ENCODE measurements around the gene PAWR.
"Not testable (repeated sequence)": the region's sequence is repeated elsewhere in the genome, so short reads cannot be mapped to it uniquely, and the experiment has no call there.

Gene PAWR

DNA sequence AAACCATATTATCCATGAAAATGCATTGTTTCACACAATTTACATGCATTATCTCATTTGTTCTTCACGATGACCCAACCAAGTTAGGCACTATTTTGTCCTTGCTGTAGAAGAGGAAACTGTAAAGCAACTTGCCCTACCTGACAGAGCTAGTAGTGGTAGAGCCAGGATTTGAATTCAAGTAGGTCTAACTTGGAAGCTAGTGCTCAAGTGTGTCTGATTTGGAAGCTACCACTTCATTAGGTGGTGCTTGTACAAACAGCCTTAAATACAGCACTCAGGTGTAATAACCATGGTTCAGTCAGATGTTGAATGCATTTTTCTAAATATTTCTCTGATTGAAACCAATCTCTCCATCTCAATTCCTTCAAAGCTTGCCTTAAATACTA is 123.6 kb downstream of the PAWR start:
- H3K27me3 ChIP-seq = no peaks in the 10 kb centered on the region
- H3K27ac ChIP-seq = no peak overlapping the region
- peaks cover 25 to 56% (median 49%) of the 10 kb centered on the region in 11 experiments for H3K9me3 ChIP-seq (replicated peaks in 1 of 11)
- H3K4me1 ChIP-seq = peaks cover 0 to 12% (median 0%) of the 10 kb centered on the region in 10 experiments; a peak in 4 of 20 replicates
- no peak for TF ChIP-seq Cebpa-rat (IDR thresholded peaks at IDR 0.05)
- H3K9ac ChIP-seq = no peak overlapping the region
- H4K20me1 ChIP-seq = no peaks in the 10 kb centered on the region
- H3K4me2 ChIP-seq = no peak overlapping the region
- H3K36me3 ChIP-seq = peaks cover 0 to 64% (median 38%) of the 10 kb centered on the region in 11 experiments; a peak in 16 of 22 replicates
- no peak overlapping the region for H3K4me3 ChIP-seq

- TF ChIP-seq Cebpa-rat (IDR thresholded peaks at IDR 0.05) = no peak
- Histone ChIP-seq H4K20me1 (no peaks in the 10 kb centered on the region), H3K27ac (no peak overlapping the region), H3K4me1 (peaks cover 0 to 12% (median 0%) of the 10 kb centered on the region in 10 experiments; a peak in 4 of 20 replicates), H3K9ac (no peak overlapping the region), H3K4me3 (no peak overlapping the region), H3K4me2 (peak overlapping the region in 2 of 11 experiments; percentile 6 to 13; a peak in 2 of 22 replicates), H3K9me3 (replicated peaks in 1 of 11) (peaks cover 25 to 57% (median 49%) of the 10 kb centered on the region in 11 experiments), H3K27me3 (no peaks in the 10 kb centered on the region), H3K36me3 (peaks cover 0 to 65% (median 38%) of the 10 kb centered on the region in 11 experiments; a peak in 17 of 22 replicates)
Measured at GRCh38 chr12:79566452-79567174, 124.2 kb downstream of the PAWR start.

DNA sequence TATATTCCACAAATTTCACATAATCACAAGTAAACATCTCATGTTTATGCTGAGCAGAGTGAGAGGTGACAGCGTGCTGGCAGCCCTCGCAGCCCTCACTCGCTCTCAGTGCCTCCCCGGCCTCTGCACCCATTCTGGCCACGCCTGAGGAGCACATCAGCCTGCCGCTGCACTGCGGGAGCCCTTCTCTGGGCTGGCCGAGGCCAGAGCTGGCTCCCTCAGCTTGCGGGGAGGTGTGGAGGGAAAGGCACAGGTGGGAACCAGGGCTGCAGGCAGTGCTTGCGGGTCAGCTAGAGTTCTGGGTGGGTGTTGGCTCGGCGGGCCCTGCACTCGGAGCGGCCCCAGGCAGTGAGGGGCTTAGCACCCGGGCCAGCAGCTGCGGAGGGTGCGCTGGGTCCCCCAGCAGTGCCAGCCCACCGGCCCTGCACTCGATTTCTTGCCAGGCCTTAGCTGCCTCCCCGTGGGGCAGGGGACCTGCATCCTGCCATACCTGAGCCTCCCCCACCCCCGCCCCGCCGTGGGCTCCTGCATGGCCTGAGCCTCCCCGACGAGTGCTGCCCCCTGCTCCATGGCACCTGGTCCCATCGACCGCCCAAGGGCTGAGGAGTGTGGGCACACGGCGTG is 125.9 kb downstream of the PAWR start:
- not testable (repeated sequence) for H3K9ac ChIP-seq, H4K20me1 ChIP-seq
- H3K36me3 ChIP-seq = peaks cover 0 to 54% (median 36%) of the 10 kb centered on the region in 11 experiments; a peak in 17 of 22 replicates

DNA sequence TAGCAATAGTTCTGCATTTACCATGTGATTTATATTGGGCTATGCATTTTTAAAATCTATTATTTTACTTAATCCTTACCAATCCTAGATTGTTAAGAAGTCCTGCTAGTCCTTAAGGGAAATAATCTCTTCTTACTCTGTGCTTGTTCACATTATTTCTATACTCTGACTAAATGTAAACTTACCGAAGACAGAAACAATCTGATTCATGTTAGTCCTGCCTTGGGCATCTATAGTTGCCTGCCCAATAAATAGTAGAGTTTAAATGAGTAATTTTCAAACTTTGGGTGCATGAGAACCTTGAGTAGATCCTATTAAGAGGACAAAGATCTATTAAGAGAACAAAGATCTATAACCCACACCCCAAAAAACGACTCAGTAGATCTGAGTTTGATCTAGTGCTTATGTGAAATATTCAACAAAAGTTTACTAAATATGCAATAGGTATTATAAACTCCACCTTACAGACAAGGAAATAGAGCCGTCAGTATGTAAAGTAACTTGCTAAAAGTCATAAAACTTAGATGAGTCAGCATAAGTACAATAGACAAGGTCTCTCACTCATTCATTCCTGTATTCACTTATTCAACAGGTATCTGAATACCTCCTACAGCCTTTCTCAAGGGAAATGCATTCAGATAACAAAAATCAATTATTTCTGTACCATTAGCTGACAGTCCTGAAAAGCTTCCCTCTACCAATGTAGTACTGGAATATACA is 127.6 kb downstream of the PAWR start:
- no peaks in the 10 kb centered on the region for H4K20me1 ChIP-seq
- H3K36me3 ChIP-seq = peaks cover 0 to 49% (median 30%) of the 10 kb centered on the region in 11 experiments; a peak in 17 of 22 replicates
- no peak overlapping the region for H3K4me3 ChIP-seq
- no peak overlapping the region for H3K27ac ChIP-seq
- peaks cover 0 to 12% (median 0%) of the 10 kb centered on the region in 10 experiments; a peak in 4 of 20 replicates for H3K4me1 ChIP-seq
- TF ChIP-seq Cebpa-rat (IDR thresholded peaks at IDR 0.05) = no peak
- H3K9me3 ChIP-seq (replicated peaks in 1 of 11) = peaks cover 19 to 50% (median 43%) of the 10 kb centered on the region in 11 experiments
- H3K27me3 ChIP-seq = no peaks in the 10 kb centered on the region
- H3K9ac ChIP-seq = no peak overlapping the region
- H3K4me2 ChIP-seq = no peak overlapping the region

More for the DNA sequence above, 125.9 kb downstream of the PAWR start:
- not testable (repeated sequence) for H3K27ac ChIP-seq, H3K4me2 ChIP-seq, H3K4me3 ChIP-seq, H3K27me3 ChIP-seq
- H3K4me1 ChIP-seq = peaks cover 0 to 12% (median 0%) of the 10 kb centered on the region in 10 experiments; a peak in 4 of 20 replicates
- peaks cover 19 to 50% (median 43%) of the 10 kb centered on the region in 11 experiments for H3K9me3 ChIP-seq (replicated peaks in 1 of 11)

DNA sequence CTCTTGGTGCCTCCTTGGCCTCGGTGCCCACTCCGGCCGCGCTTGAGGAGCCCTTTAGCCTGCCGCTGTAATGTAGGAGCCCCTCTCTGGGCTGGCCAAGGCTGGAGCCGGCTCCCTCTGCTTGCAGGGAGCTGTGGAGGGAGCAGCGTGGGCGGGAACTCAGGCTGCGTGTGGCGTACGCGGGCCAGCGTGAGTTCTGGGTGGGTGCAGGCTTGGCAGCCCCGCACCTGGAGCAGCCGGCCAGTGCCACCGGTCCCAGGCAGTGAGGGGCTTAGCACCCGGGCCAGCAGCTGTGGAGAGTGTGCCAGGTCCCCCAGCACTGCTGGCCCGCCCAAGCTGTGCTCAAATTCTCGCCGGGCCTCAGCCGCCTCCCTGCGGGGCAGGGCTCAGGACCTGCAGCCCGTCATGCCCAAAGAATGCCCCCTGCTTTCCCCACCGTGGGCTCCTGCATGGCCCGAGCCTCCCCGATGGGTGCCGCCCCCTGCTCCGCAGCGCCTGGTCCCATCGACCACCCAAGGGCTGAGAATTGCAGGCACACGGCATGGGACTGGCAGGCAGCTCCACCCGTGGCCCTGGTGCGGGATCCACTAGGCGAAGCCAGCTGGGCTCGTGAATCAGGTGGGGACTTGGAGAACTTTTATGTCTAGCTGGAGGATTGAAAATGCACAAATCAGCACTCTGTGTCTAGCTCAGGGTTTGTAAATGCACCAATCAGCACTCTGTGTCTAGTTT is 129.2 kb downstream of the PAWR start:
- Histone ChIP-seq H4K20me1 (no peaks in the 10 kb centered on the region), H3K4me2 (no peak overlapping the region), H3K9ac (no peak overlapping the region), H3K4me1 (peaks cover 0 to 10% (median 0%) of the 10 kb centered on the region in 10 experiments; a peak in 4 of 20 replicates), H3K27ac (no peak overlapping the region), H3K9me3 (replicated peaks in 1 of 11) (peaks cover 19 to 50% (median 43%) of the 10 kb centered on the region in 11 experiments), H3K27me3 (no peaks in the 10 kb centered on the region), H3K36me3 (peaks cover 0 to 48% (median 30%) of the 10 kb centered on the region in 11 experiments; a peak in 17 of 22 replicates), H3K4me3 (no peak overlapping the region)
- TF ChIP-seq Cebpa-rat (IDR thresholded peaks at IDR 0.05) = no peak

- Histone ChIP-seq H3K9ac (no peak overlapping the region), H4K20me1 (no peaks in the 10 kb centered on the region), H3K36me3 (peaks cover 0 to 38% (median 23%) of the 10 kb centered on the region in 11 experiments; a peak in 17 of 22 replicates), H3K4me3 (no peak overlapping the region), H3K27ac (no peak overlapping the region), H3K27me3 (no peaks in the 10 kb centered on the region), H3K4me2 (no peak overlapping the region), H3K4me1 (no peaks in the 10 kb centered on the region), H3K9me3 (replicated peaks in 1 of 11) (peaks cover 19 to 42% (median 35%) of the 10 kb centered on the region in 11 experiments)
- TF ChIP-seq Cebpa-rat (IDR thresholded peaks at IDR 0.05) = no peak
Measured at GRCh38 chr12:79560225-79560889, 130.4 kb downstream of the PAWR start.

DNA sequence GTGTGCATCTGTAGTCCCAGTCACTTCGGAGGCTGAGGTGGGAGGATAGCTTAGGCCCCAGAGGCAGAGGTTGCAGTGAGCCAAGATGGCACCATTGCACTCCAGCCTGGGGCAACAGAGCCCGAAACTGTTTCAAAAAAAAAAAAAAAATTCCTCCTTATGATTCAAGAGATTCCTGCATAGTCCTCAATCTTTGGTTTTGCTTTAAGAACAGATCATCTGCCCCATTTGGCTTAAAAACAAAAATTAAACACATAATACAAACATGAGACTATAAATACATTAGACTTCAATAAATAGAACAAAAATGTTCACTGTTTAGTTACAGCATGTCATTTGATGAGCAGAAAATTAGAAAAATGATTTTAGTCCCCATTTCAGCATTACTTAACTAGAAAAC is 131.2 kb downstream of the PAWR start:
- H4K20me1 ChIP-seq = no peaks in the 10 kb centered on the region
- TF ChIP-seq Cebpa-rat (IDR thresholded peaks at IDR 0.05) = no peak
- H3K36me3 ChIP-seq = peaks cover 0 to 33% (median 20%) of the 10 kb centered on the region in 11 experiments; a peak in 17 of 22 replicates
- H3K9me3 ChIP-seq (replicated peaks in 1 of 11) = peaks cover 16 to 34% (median 27%) of the 10 kb centered on the region in 11 experiments
- no peaks in the 10 kb centered on the region for H3K27me3 ChIP-seq
- H3K4me3 ChIP-seq = no peak overlapping the region
- H3K9ac ChIP-seq = no peak overlapping the region
- no peak overlapping the region for H3K4me2 ChIP-seq
- H3K4me1 ChIP-seq = no peaks in the 10 kb centered on the region
- H3K27ac ChIP-seq = no peak overlapping the region

GRCh38 chr12:79558924-79559469 is 131.8 kb downstream of the PAWR start:
- Histone ChIP-seq H3K27ac (no peak overlapping the region), H3K9me3 (replicated peaks in 1 of 11) (peaks cover 18 to 33% (median 30%) of the 10 kb centered on the region in 11 experiments), H4K20me1 (no peaks in the 10 kb centered on the region), H3K4me3 (no peak overlapping the region), H3K4me1 (no peaks in the 10 kb centered on the region), H3K36me3 (peaks cover 0 to 36% (median 22%) of the 10 kb centered on the region in 11 experiments; a peak in 18 of 22 replicates), H3K9ac (no peak overlapping the region), H3K4me2 (no peak overlapping the region), H3K27me3 (no peaks in the 10 kb centered on the region)
- TF ChIP-seq Cebpa-rat (IDR thresholded peaks at IDR 0.05) = no peak
